Karpas-422 (cell line): Measurements from ENCODE around the gene CLIP3. TPM values are rescaled to one million over a fixed set of nuclear protein-coding genes. Genes with fewer than 3 reads are reported as not detected.

Experiments
- DNase-seq: peaks from one replicate; pipeline ENCODE4 v3.0.0-alpha.2; 2015
- H2AFZ ChIP-seq: fragments of 200-600 bp; sonication (generic); 2 replicates; pipeline ENCODE4 v1.6.1; 2014; ENCODE audit warnings: antibody characterized with exemption, low read length, mixed read lengths
- H3K27ac ChIP-seq: fragments of 200-600 bp; sonication (generic); 2 replicates; pipeline ENCODE4 v1.5.1; 2014; ENCODE audit warnings: mild to moderate bottlenecking, low read length, moderate library complexity
- H3K27me3 ChIP-seq: fragments of 200-600 bp; sonication (generic); 2 replicates; pipeline ENCODE4 v1.6.1; 2014; ENCODE audit warnings: low read length, mixed read lengths
- H3K36me3 ChIP-seq: fragments of 200-600 bp; sonication (generic); 2 replicates; pipeline ENCODE4 v1.6.1; 2014; ENCODE audit warnings: low read length, mixed read lengths; ENCODE audit not compliant: insufficient read depth
- H3K4me1 ChIP-seq: fragments of 200-600 bp; sonication (generic); 2 replicates; pipeline ENCODE4 v1.6.1; 2014; ENCODE audit warnings: mild to moderate bottlenecking, low read length, mixed read lengths
- H3K4me2 ChIP-seq: fragments of 200-600 bp; sonication (generic); 2 replicates; pipeline ENCODE4 v1.6.1; 2014; ENCODE audit warnings: low read length, low read depth, mild to moderate bottlenecking; ENCODE audit not compliant: poor library complexity, severe bottlenecking
- H3K4me3 ChIP-seq: fragments of 200-600 bp; sonication (generic); 2 replicates; pipeline ENCODE4 v1.5.1; 2014; ENCODE audit warnings: mild to moderate bottlenecking, antibody characterized with exemption, low read length, mixed read lengths
- H3K79me2 ChIP-seq: fragments of 200-600 bp; sonication (generic); 2 replicates; pipeline ENCODE4 v1.6.1; 2014; ENCODE audit warnings: mild to moderate bottlenecking, low read length, mixed read lengths
- H3K9ac ChIP-seq: fragments of 200-600 bp; sonication (generic); 2 replicates; pipeline ENCODE4 v1.6.0; 2014; ENCODE audit warnings: low read length
- H3K9me2 ChIP-seq: fragments of 200-600 bp; sonication (generic), shearing (Covaris generic); replicated peaks from 2 replicates; pipeline ENCODE4 v1.6.0; 2014; ENCODE audit warnings: mild to moderate bottlenecking, low read length, moderate library complexity; ENCODE audit not compliant: insufficient read depth
- H3K9me3 ChIP-seq: fragments of 300-700, 200-600 bp; sonication (generic); 2 replicates; pipeline ENCODE4 v1.6.1; 2014; ENCODE audit warnings: low read length, mixed read lengths
- H4K20me1 ChIP-seq: fragments of 200-600 bp; sonication (generic); 2 replicates; pipeline ENCODE4 v1.6.1; 2014; ENCODE audit warnings: mild to moderate bottlenecking, antibody characterized with exemption, low read length, low read depth; ENCODE audit not compliant: insufficient read depth
- total RNA-seq: library from RNA; depleted of rRNA; stranded (reverse); fragments of >200 nt; shearing (Covaris generic); gene quantifications from 2 replicates; pipeline ENCODE4 v1.2.3, GENCODE V29; 2014; ENCODE audit warnings: low replicate concordance

Gene CLIP3
- total RNA-seq, 1 experiment from 2014 or later: 1.2 TPM

DNA sequence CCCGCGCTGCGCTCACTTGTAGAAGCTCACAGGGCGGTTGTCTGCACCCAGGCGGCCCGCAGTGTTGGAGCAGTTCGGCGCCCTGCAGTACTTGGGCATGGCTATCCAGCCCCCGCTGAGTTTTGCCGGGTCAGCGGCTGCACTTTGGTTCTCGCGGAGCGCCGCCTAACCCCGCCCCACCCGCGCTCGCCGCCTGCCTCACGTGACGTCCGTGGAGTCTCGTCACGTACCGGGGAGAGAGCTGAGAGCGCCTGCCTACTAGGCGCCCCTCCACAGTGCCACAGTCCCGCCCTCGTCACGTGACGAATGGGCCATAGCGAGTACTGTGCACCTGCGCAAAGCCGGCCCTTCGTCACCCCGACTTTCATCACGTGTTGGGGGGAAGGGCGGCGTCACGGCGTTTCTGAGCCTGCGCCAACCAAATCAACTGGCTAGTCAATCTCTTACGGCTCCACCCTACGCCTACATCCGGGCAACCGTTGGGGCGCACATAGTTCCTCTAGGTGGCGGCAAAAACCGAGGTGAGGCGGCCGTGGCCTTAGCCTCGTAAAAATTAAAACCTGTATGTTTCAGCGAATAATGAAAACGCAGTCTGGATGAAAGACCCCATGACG, 21.6 kb upstream of the CLIP3 start, which contains the start of gene THAP8:
Gene THAP8 (minus strand): TSS at position 167 of the 614 bp plus-strand sequence. CDS start 68 bp downstream, at position 99.
- Histone ChIP-seq H3K27me3 (no peaks in the 10 kb centered on the region), H3K9ac (peak within 1 kb of the TSS; percentile 90), H3K9me2 (no peaks in the 10 kb centered on the region), H3K4me1 (peaks cover 58% of the 10 kb centered on the region), H3K79me2 (peaks cover 49% of the 10 kb centered on the region), H3K4me2 (peak within 1 kb of the TSS; percentile 91), H2AFZ (peak within 1 kb of the TSS; percentile 87; the same call in 1 of the 2 replicates), H3K9me3 (no peaks in the 10 kb centered on the region), H3K27ac (peak within 1 kb of the TSS; percentile 90), H3K36me3 (peaks cover 4% of the 10 kb centered on the region; the same call in 1 of the 2 replicates), H3K4me3 (peak within 1 kb of the TSS; percentile 94), H4K20me1 (0 out of 2 replicates have a peak, but pooled peaks cover 3% of the 10 kb centered on the region)
- DNase-seq: peak; percentile 100

DNA sequence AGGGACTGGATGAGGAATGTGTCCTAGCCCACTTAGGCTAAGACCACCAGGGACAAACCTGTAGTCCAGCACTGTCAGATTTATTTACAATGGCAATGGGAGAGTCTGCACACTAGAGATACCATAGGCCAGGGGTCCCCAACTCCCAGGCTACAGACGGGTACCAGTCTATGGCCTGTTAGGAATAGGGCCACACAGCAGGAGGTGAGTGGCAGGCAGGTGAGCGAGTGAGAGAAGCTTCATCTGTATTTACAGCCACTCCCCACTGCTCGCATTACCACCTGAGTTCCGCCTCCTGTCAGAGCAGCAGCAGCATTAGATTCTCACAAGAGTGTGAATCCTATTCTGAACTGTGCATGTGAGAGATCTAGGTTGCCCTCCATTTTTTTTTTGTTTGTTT, 19.0 kb upstream of the CLIP3 start:
- no peaks in the 10 kb centered on the region for H4K20me1 ChIP-seq
- no peaks in the 10 kb centered on the region for H3K27me3 ChIP-seq
- peaks cover 36% of the 10 kb centered on the region for H3K4me1 ChIP-seq
- no peaks in the 10 kb centered on the region for H3K9me3 ChIP-seq
- H2AFZ ChIP-seq: no peak overlapping the region
- no peaks in the 10 kb centered on the region for H3K9me2 ChIP-seq
- H3K36me3 ChIP-seq: no peaks in the 10 kb centered on the region
- H3K79me2 ChIP-seq: peaks cover 26% of the 10 kb centered on the region
- H3K4me3 ChIP-seq: no peak overlapping the region
- peak; percentile 70 for DNase-seq
- no peak overlapping the region for H3K9ac ChIP-seq
- H3K4me2 ChIP-seq: no peak overlapping the region
- H3K27ac ChIP-seq: no peak overlapping the region

DNA sequence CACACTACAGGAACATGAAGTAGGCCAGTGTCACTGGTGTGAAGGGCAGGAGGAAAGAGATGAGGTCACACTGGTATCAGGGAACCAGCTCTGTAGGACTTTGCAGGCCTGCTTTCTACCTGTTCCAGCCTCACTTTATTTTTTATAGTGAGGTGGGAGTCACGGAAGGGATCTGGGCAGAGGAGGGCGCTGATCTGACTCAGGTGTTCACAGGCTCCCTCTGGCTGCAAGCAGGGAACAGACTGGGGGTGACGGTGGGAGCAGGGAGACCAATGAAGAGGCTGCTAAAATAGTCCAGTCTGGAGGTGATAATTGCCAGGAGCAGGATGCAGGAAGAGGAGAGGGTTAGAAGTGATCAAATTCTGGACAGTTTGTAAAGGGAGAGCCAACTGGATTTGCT, 18.6 kb upstream of the CLIP3 start:
- no peak overlapping the region; the same call in 1 of the 2 replicates for H3K9ac ChIP-seq

DNA sequence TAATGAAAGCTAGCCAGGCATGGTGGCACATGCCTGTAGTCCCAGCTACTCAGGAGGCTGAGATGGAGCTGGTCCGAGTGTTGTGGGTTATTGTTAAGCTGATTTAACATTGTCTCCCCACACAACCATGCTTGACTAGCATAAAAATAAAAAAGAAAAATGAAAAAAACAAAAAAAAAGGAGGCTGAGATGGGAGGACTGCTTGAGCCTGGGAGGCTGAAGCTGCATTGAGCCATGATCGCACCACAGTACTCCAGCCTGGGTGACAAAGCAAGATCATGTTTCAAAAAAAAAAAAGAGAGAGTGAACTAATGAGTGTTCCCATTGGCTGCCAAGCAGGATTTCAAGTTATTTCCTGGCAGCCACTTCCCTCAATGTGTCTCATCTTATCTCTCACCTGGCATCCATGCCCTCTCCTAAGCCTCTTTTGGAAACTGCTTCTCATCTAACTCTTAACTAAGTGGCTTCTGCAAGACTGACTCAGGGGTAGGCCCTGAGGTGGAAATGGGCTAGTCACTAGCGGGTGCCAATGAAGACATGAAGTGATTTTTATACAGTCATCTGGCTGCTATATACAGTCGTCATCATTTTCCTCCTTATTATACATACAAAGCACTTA, 16.5 kb upstream of the CLIP3 start:
- peaks cover 9% of the 10 kb centered on the region; the same call in 1 of the 2 replicates for H3K79me2 ChIP-seq
- H3K4me1 ChIP-seq: peaks cover 25% of the 10 kb centered on the region
- H3K4me3 ChIP-seq: no peak overlapping the region
- no peaks in the 10 kb centered on the region for H3K9me3 ChIP-seq
- no peaks in the 10 kb centered on the region for H4K20me1 ChIP-seq
- H3K36me3 ChIP-seq: 0 out of 2 replicates have a peak, but pooled peaks cover 2% of the 10 kb centered on the region
- no peak overlapping the region for H3K27ac ChIP-seq
- H3K27me3 ChIP-seq: no peaks in the 10 kb centered on the region
- no peak overlapping the region for H3K9ac ChIP-seq
- H3K4me2 ChIP-seq: no peak overlapping the region
- no peaks in the 10 kb centered on the region for H3K9me2 ChIP-seq
- no peak overlapping the region for H2AFZ ChIP-seq
- DNase-seq: peak; percentile 42

More for the DNA sequence above, 18.6 kb upstream of the CLIP3 start:
- Histone ChIP-seq H3K9me2 (no peaks in the 10 kb centered on the region), H3K36me3 (no peaks in the 10 kb centered on the region), H2AFZ (no peak overlapping the region), H3K27me3 (no peaks in the 10 kb centered on the region), H3K4me2 (no peak overlapping the region), H3K79me2 (peaks cover 22% of the 10 kb centered on the region), H3K27ac (no peak overlapping the region), H3K9me3 (no peaks in the 10 kb centered on the region), H4K20me1 (no peaks in the 10 kb centered on the region), H3K4me1 (peaks cover 32% of the 10 kb centered on the region), H3K4me3 (no peak overlapping the region)
- DNase-seq: peak; percentile 49

DNA sequence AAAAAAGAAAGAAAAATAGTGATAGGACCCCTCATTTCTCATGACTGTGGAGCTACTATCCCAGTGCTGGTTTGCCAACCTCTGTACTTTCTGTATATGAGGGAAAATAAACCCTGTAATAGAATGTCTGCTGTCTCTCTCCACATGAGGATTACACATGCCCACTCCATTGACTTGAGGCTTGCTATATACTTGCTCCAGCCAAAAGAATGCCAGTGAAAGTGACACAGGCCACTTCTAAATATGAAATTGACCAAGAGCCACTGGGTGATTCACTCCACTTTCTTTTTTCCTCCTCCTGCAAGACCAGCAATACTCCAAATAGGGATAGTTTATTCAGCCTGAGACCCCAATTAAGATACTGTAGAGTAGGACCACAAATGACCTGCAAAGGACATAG, 15.2 kb upstream of the CLIP3 start:
- Histone ChIP-seq H3K27me3 (no peaks in the 10 kb centered on the region), H3K4me2 (no peak overlapping the region), H3K9ac (no peak overlapping the region), H3K9me3 (no peaks in the 10 kb centered on the region), H3K4me3 (no peak overlapping the region), H3K4me1 (peaks cover 18% of the 10 kb centered on the region), H4K20me1 (no peaks in the 10 kb centered on the region), H3K79me2 (peaks cover 7% of the 10 kb centered on the region; the same call in 1 of the 2 replicates), H2AFZ (no peak overlapping the region), H3K36me3 (0 out of 2 replicates have a peak, but pooled peaks cover 2% of the 10 kb centered on the region), H3K27ac (no peak overlapping the region), H3K9me2 (no peaks in the 10 kb centered on the region)
- no peak for DNase-seq

DNA sequence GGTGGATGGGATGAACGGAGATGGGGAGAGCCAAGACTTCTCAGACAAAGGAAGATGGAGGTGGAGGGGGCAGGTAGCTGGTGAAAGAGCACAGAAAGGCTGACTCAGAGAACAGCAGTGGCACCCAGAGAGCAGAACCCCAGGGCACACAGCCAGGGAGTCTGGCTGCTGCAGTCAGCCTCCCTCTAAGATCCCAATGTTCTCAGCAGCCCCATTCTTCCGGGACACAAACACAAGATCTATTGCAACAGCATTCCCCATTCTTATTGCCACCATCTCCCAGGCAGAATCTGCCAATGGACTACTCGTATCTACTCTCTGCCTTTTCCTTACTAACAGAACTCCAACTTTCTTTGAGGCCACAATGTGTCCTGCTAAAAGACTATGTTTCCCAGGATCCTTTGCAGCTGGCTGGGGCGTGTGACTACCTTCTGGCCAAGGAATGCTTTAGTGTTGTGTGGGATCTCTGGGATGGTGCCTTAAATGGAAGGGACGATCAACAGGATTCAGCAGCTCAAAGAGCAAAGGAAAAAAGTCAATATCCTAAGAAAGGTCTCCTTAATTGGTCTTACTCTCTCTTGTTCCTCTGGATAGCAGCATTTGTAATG, 13.9 kb upstream of the CLIP3 start:
- H3K9me3 ChIP-seq: no peaks in the 10 kb centered on the region
- no peaks in the 10 kb centered on the region for H3K9me2 ChIP-seq
- H2AFZ ChIP-seq: no peak overlapping the region
- no peaks in the 10 kb centered on the region; the same call in 1 of the 2 replicates for H3K79me2 ChIP-seq
- H4K20me1 ChIP-seq: no peaks in the 10 kb centered on the region
- H3K4me2 ChIP-seq: no peak overlapping the region
- H3K9ac ChIP-seq: no peak overlapping the region
- 0 out of 2 replicates have a peak, but pooled peaks cover 2% of the 10 kb centered on the region for H3K36me3 ChIP-seq
- H3K4me3 ChIP-seq: no peak overlapping the region
- DNase-seq: no peak
- peaks cover 9% of the 10 kb centered on the region for H3K4me1 ChIP-seq
- H3K27ac ChIP-seq: no peak overlapping the region
- no peaks in the 10 kb centered on the region for H3K27me3 ChIP-seq

DNA sequence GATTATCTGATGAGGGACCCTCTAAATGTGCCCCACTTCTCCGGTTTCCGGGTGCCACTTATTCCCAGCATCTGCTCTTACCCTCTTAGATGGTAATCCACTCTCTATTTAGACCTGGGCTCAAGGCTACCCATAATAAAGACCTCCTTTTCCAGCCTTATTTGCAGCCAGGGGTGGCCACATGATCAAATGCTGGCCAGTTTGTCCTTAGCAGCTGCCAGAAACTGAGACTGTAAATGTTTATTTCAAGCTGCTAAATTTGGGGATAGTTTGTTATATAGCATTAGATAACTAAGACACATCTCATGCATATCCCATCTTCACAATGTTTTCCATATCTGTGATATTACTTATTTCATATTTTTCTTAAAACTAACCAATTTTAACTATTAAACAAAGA, 11.3 kb upstream of the CLIP3 start:
- H3K4me1 ChIP-seq: no peaks in the 10 kb centered on the region
- no peaks in the 10 kb centered on the region for H4K20me1 ChIP-seq
- H3K9me3 ChIP-seq: no peaks in the 10 kb centered on the region
- H3K9ac ChIP-seq: no peak overlapping the region
- H3K36me3 ChIP-seq: 0 out of 2 replicates have a peak, but pooled peaks cover 2% of the 10 kb centered on the region
- no peak overlapping the region for H3K27ac ChIP-seq
- H3K4me3 ChIP-seq: no peak overlapping the region
- H3K79me2 ChIP-seq: no peaks in the 10 kb centered on the region
- H2AFZ ChIP-seq: no peak overlapping the region
- no peaks in the 10 kb centered on the region for H3K27me3 ChIP-seq
- no peak for DNase-seq
- no peaks in the 10 kb centered on the region for H3K9me2 ChIP-seq
- no peak overlapping the region for H3K4me2 ChIP-seq

DNA sequence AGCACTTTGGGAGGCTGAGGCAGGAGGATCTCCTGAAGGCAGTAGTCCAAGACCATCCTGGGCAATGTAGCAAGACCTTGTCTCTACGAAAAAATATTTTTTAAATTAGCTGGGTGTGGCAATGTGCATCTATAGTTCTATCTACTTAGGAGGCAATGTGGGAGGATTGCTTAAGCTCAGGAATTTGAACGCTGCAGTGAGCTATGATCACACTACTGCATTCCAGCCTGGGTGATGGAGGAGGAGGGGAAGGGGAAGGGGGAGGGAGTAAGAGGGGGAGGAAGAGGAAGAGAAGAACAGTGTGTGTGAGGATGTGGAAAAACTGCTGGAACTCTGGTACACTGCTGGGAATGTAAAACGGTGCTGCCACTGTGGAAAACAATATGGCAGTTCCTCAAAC, 9.2 kb upstream of the CLIP3 start:
- H3K36me3 ChIP-seq: 0 out of 2 replicates have a peak, but pooled peaks cover 2% of the 10 kb centered on the region
- H3K27ac ChIP-seq: no peak overlapping the region
- H2AFZ ChIP-seq: no peak overlapping the region
- no peaks in the 10 kb centered on the region for H3K27me3 ChIP-seq
- H3K4me3 ChIP-seq: no peak overlapping the region
- H3K9me3 ChIP-seq: no peaks in the 10 kb centered on the region
- no peak overlapping the region for H3K4me2 ChIP-seq
- H3K9ac ChIP-seq: no peak overlapping the region
- no peak for DNase-seq
- no peaks in the 10 kb centered on the region for H3K79me2 ChIP-seq
- H3K4me1 ChIP-seq: no peaks in the 10 kb centered on the region
- H4K20me1 ChIP-seq: no peaks in the 10 kb centered on the region
- no peaks in the 10 kb centered on the region for H3K9me2 ChIP-seq
